DOHH2 (cell line): ENCODE results near the gene TBC1D14.

Experiments
- H3F3A ChIP-seq: fragments of 200-600 bp; sonication (generic), shearing (Covaris generic); 2 replicates; pipeline ENCODE4 v1.6.0; 2016; ENCODE audit warnings: antibody characterized with exemption, mild to moderate bottlenecking; ENCODE audit not compliant: control insufficient read depth, insufficient read depth
- H3K27ac ChIP-seq: fragments of 200-600 bp; sonication (generic); 2 replicates; pipeline ENCODE4 v1.5.1; 2014; ENCODE audit warnings: low read depth, mild to moderate bottlenecking, low read length, moderate library complexity
- H3K27me3 ChIP-seq: fragments of 200-600 bp; sonication (generic); 2 replicates; pipeline ENCODE4 v1.6.1; 2014; ENCODE audit warnings: mild to moderate bottlenecking, low read length, mixed read lengths; ENCODE audit not compliant: control insufficient read depth
- H3K36me3 ChIP-seq: fragments of 200-600 bp; sonication (generic); 2 replicates; pipeline ENCODE4 v1.6.1; 2014; ENCODE audit warnings: mild to moderate bottlenecking, low read length, moderate library complexity, mixed read lengths; ENCODE audit not compliant: control insufficient read depth
- H3K4me1 ChIP-seq: fragments of 200-600 bp; sonication (generic); 2 replicates; pipeline ENCODE4 v1.6.1; 2014; ENCODE audit warnings: mild to moderate bottlenecking, low read length, mixed read lengths; ENCODE audit not compliant: control insufficient read depth
- H3K4me2 ChIP-seq: fragments of 200-600 bp; sonication (generic); 2 replicates; pipeline ENCODE4 v1.6.0; 2014; ENCODE audit warnings: mild to moderate bottlenecking, low read length, moderate library complexity
- H3K4me3 ChIP-seq: fragments of 200-600 bp; sonication (generic); 2 replicates; pipeline ENCODE4 v1.5.1; 2014; ENCODE audit warnings: mild to moderate bottlenecking, low read length, mixed read lengths
- H3K79me2 ChIP-seq: fragments of 200-600 bp; sonication (generic); 2 replicates; pipeline ENCODE4 v1.6.1; 2014; ENCODE audit warnings: mild to moderate bottlenecking, low read length, mixed read lengths; ENCODE audit not compliant: control insufficient read depth
- H3K9me2 ChIP-seq: fragments of 200-600 bp; sonication (generic); replicated peaks from 2 replicates; pipeline ENCODE4 v1.6.1; 2014; ENCODE audit warnings: mild to moderate bottlenecking, low read length, mixed read lengths; ENCODE audit not compliant: control insufficient read depth
- H3K9me3 ChIP-seq: fragments of 200-600 bp; sonication (generic); 2 replicates; pipeline ENCODE4 v1.6.1; 2014; ENCODE audit warnings: antibody characterized with exemption, low read length, mixed read lengths; ENCODE audit not compliant: control insufficient read depth, insufficient read depth
- H4K20me1 ChIP-seq: fragments of 200-600 bp; sonication (generic); 2 replicates; pipeline ENCODE4 v1.6.0; 2014; ENCODE audit warnings: low read depth, mild to moderate bottlenecking, antibody characterized with exemption, low read length, moderate library complexity; ENCODE audit not compliant: control insufficient read depth, insufficient read depth
- CTCF ChIP-seq: fragments of 200-600 bp; sonication (generic); IDR thresholded peaks from one replicate; pipeline ENCODE4 v1.5.1; 2014; ENCODE audit warnings: antibody characterized with exemption, mild to moderate bottlenecking, low read depth, low read length; ENCODE audit not compliant: poor library complexity, severe bottlenecking
- EZH2phosphoT487 ChIP-seq: fragments of 200-600 bp; sonication (generic); IDR thresholded peaks from 2 replicates; pipeline ENCODE4 v1.6.1; 2017; ENCODE audit warnings: borderline replicate concordance, mild to moderate bottlenecking, antibody characterized with exemption, low read length, moderate library complexity, mixed read lengths

TBC1D14 gene

GRCh38 chr4:7029921-7030320 lies 120.3 kb downstream of the TBC1D14 start:
- Histone ChIP-seq H3K27ac (no peak overlapping the region), H3K9me3 (no peaks in the 10 kb centered on the region), H3K4me3 (no peak overlapping the region), H3K36me3 (peaks cover 62% of the 10 kb centered on the region), H3K4me1 (no peaks in the 10 kb centered on the region), H3K9me2 (no peaks in the 10 kb centered on the region), H4K20me1 (peaks cover 3% of the 10 kb centered on the region; the same call in 1 of the 2 replicates), H3K79me2 (no peaks in the 10 kb centered on the region), H3F3A (no peaks in the 10 kb centered on the region; the same call in 1 of the 2 replicates), H3K4me2 (no peak overlapping the region), H3K27me3 (no peaks in the 10 kb centered on the region)
- TF ChIP-seq EZH2phosphoT487 (no peak), CTCF (no peak)

GRCh38 chr4:7030856-7031255 lies 121.2 kb downstream of the TBC1D14 start:
- Histone ChIP-seq H4K20me1 (peaks cover 3% of the 10 kb centered on the region; the same call in 1 of the 2 replicates), H3K4me1 (no peaks in the 10 kb centered on the region), H3K9me2 (no peaks in the 10 kb centered on the region), H3K27me3 (no peaks in the 10 kb centered on the region), H3K4me2 (no peak overlapping the region), H3K36me3 (peaks cover 55% of the 10 kb centered on the region), H3F3A (no peaks in the 10 kb centered on the region; the same call in 1 of the 2 replicates), H3K9me3 (no peaks in the 10 kb centered on the region), H3K79me2 (no peaks in the 10 kb centered on the region), H3K4me3 (no peak overlapping the region), H3K27ac (no peak overlapping the region)
- no peak for TF ChIP-seq EZH2phosphoT487
- TF ChIP-seq CTCF: no peak

GRCh38 chr4:7031558-7032449 lies 122.2 kb downstream of the TBC1D14 start:
- Histone ChIP-seq H3K27ac (no peak overlapping the region), H3K79me2 (no peaks in the 10 kb centered on the region), H3K4me1 (no peaks in the 10 kb centered on the region), H3K36me3 (peaks cover 47% of the 10 kb centered on the region), H3K9me3 (no peaks in the 10 kb centered on the region), H3K9me2 (no peaks in the 10 kb centered on the region), H3K4me2 (no peak overlapping the region), H3F3A (no peaks in the 10 kb centered on the region; the same call in 1 of the 2 replicates), H4K20me1 (peaks cover 3% of the 10 kb centered on the region; the same call in 1 of the 2 replicates), H3K27me3 (no peaks in the 10 kb centered on the region), H3K4me3 (no peak overlapping the region)
- TF ChIP-seq EZH2phosphoT487 (no peak), CTCF (no peak)
